Vagina (tissue), 2 donors: ENCODE data around the gene HAPLN2.

ENCODE experiments used
- CTCF ChIP-seq, 3 experiments: fragments of 450-650 bp in 2 of 3; fragments of 200-600 bp in 1 of 3; sonication (generic) in 1 of 3; IDR thresholded peaks; one replicate each; pipeline ENCODE4 v1.5.1; 2017 to 2019; ENCODE audit warnings: antibody characterized with exemption in 3 of 3, mild to moderate bottlenecking in 2 of 3, moderate library complexity in 2 of 3
- POLR2A ChIP-seq, 2 donors: fragments of 450-650 bp; IDR thresholded peaks; one replicate each; pipeline ENCODE4 v1.6.1; 2017; ENCODE audit warnings: antibody characterized with exemption in 2 of 2, mild to moderate bottlenecking in 2 of 2, moderate library complexity in 2 of 2
- POLR2AphosphoS5 ChIP-seq, 2 donors: sonication (generic); formaldehyde crosslinking; IDR thresholded peaks; one replicate each; pipeline ENCODE4 v1.9.0; 2017; ENCODE audit warnings: antibody characterized with exemption in 2 of 2, mild to moderate bottlenecking in 2 of 2, low read depth in 1 of 2; ENCODE audit not compliant: insufficient read depth in 1 of 2

DNA sequence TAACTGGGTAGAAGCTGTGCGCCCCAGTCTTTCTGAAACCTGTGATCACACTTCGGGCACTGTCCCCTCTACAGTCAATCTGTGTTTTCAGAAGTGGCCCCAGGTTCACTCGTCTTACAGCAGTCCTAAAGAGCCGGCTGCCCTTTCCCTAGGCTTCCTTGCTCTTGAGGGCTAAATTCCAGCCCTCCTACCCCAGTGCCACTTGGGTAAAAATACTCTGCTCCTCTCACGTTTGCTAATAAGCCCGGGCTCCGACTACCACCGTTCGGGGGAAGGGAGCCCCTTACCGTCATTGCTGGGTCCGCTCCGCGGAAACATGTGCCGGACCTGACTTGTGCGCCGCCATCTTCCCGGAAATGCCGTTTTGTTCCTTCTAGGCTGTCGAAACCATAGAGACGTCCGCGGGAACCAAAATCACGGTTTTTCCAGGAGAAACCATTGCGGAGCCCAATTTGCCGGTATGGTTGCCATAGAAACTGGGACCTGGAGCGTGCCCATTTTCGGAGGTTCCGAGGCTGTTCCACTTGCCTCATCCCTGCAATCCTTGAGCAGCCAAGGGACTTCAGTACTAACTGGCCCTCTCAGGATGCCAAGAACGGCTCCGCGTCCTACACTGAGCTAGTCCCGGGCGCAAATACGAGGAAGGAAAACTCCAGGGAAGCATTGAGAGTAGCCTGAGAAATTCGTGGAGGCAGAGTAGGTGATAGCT lies 17.9 kb upstream of the HAPLN2 start, which contains the start of gene GPATCH4:
- TF ChIP-seq CTCF (IDR thresholded peaks at IDR 0.05) (peak in 1 of 3 experiments; percentile 24), POLR2A (IDR thresholded peaks at IDR 0.05) (no peak), POLR2AphosphoS5 (IDR thresholded peaks at IDR 0.05; ENCODE audit: insufficient read depth in 1 of 2, low read depth in 1 of 2) (peak; percentile 71 to 94)
